ENCODE data around the gene ERC1. TPM values are rescaled to one million over a fixed set of nuclear protein-coding genes. Genes with fewer than 3 reads are reported as not detected.
A peak's percentile ranks its signal among the peaks of the same experiment; 100 is the strongest.

The ERC1 gene
- total RNA-seq, 2 experiments from 2014 or later, result 21.7 to 27.0 TPM

- peak; percentile 37 for TF ChIP-seq CTCF (IDR thresholded peaks at IDR 0.05)
- POLR2A ChIA-PET, result interaction anchor here (0.6 to 1.2 kb wide), 3 partner anchors 10 to 261 kb away, joined by 3 read pairs; no protein-coding TSS in a partner anchor
- intact Hi-C loops (cut with micrococcal nuclease), result loop anchor here (5.0 kb wide), 1 partner anchor 59 kb away; the partner anchor contains the start of gene FBXL14
- H3K4me3 Mint-ChIP-seq, result peak overlapping the region; percentile 62
- peak; percentile 21 for ATAC-seq
- H3K36me3 Mint-ChIP-seq (ENCODE audit: low read depth), result no peaks in the 10 kb centered on the region
- H3K27me3 Mint-ChIP-seq, result peaks cover 69% of the 10 kb centered on the region
- CTCF ChIA-PET, result interaction anchor here (0.7 to 3.1 kb wide), 11 partner anchors 15 to 417 kb away, joined by 3 to 30 read pairs (median 4); no protein-coding TSS in a partner anchor
- no peaks in the 10 kb centered on the region for H3K9me3 Mint-ChIP-seq
- H3K4me1 Mint-ChIP-seq (ENCODE audit: low read depth), result peaks cover 32% of the 10 kb centered on the region
- H3K27ac Mint-ChIP-seq, result no peak overlapping the region
- DNase-seq, result peak; percentile 49
These were observed 542.2 kb downstream of the ERC1 start for GRCh38 chr12:1533205-1533601.

- POLR2A ChIA-PET, result no interaction called here
These were observed 542.7 kb downstream of the ERC1 start for GRCh38 chr12:1533602-1534304.

GRCh38 chr12:1534748-1535147 is 543.7 kb downstream of the ERC1 start:
- ATAC-seq (no peak), DNase-seq (no peak)
- Mint-ChIP-seq H3K4me1 (ENCODE audit: low read depth) (peaks cover 29% of the 10 kb centered on the region), H3K9me3 (no peaks in the 10 kb centered on the region), H3K27ac (no peak overlapping the region), H3K36me3 (ENCODE audit: low read depth) (no peaks in the 10 kb centered on the region), H3K27me3 (peaks cover 69% of the 10 kb centered on the region), H3K4me3 (no peak overlapping the region)
- TF ChIP-seq CTCF (IDR thresholded peaks at IDR 0.05), result no peak
- intact Hi-C loops (cut with micrococcal nuclease), result loop anchor here (5.0 kb wide), 1 partner anchor 58 kb away; the partner anchor contains the start of gene FBXL14
- ChIA-PET POLR2A (no interaction called here), CTCF (interaction anchor here (0.6 to 3.1 kb wide), 3 partner anchors 9 to 417 kb away, joined by 3 to 30 read pairs (median 11); no protein-coding TSS in a partner anchor)

More at GRCh38 chr12:1533602-1534304, 542.7 kb downstream of the ERC1 start:
- Mint-ChIP-seq H3K27me3 (peaks cover 69% of the 10 kb centered on the region), H3K4me1 (ENCODE audit: low read depth) (peaks cover 32% of the 10 kb centered on the region), H3K36me3 (ENCODE audit: low read depth) (no peaks in the 10 kb centered on the region), H3K27ac (no peak overlapping the region), H3K9me3 (no peaks in the 10 kb centered on the region), H3K4me3 (peak overlapping the region; percentile 62)
- ATAC-seq (peak; percentile 84), DNase-seq (peak; percentile 80)
- TF ChIP-seq CTCF (IDR thresholded peaks at IDR 0.05), result peak; percentile 9
- CTCF ChIA-PET, result interaction anchor here (0.6 to 3.1 kb wide), 9 partner anchors 10 to 416 kb away, joined by 3 to 30 read pairs (median 4); no protein-coding TSS in a partner anchor
- intact Hi-C loops (cut with micrococcal nuclease), result loop anchor here (5.0 kb wide), 1 partner anchor 59 kb away; the partner anchor contains the start of gene FBXL14

- ATAC-seq (no peak), DNase-seq (no peak)
- intact Hi-C loops (cut with micrococcal nuclease), result no loop called here
- Mint-ChIP-seq H3K27ac (no peak overlapping the region), H3K4me1 (ENCODE audit: low read depth) (peaks cover 23% of the 10 kb centered on the region), H3K9me3 (no peaks in the 10 kb centered on the region), H3K27me3 (peaks cover 75% of the 10 kb centered on the region), H3K36me3 (ENCODE audit: low read depth) (no peaks in the 10 kb centered on the region), H3K4me3 (no peak overlapping the region)
- POLR2A ChIA-PET, result no interaction called here
- CTCF ChIA-PET, result no interaction called here
- TF ChIP-seq CTCF (IDR thresholded peaks at IDR 0.05), result no peak
These were observed 545.8 kb downstream of the ERC1 start for GRCh38 chr12:1536817-1537216.

DNA sequence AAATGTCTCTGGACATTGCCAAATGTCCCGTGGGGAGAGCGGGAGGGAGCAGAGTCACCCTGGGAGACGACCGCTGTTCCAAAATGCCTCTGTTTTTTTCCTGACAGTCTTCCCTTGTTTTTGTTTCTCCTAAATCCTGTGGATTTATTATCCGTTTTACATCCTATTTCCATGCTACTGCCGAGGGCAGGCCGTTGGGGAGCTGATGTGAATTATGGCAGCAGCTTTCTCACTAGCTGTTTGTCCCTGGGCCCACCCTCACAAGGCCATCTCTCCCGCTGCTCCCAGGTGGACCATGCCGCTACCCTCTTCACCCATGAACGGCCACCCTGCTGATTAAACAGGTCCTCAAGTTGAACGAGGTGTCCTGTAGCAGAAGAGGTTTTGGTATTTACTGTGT is 548.1 kb downstream of the ERC1 start:
- intact Hi-C loops (cut with micrococcal nuclease), result no loop called here
- DNase-seq (no peak), ATAC-seq (no peak)
- H3K4me1 Mint-ChIP-seq (ENCODE audit: low read depth), result peaks cover under 1% of the 10 kb centered on the region
- no peak for TF ChIP-seq CTCF (IDR thresholded peaks at IDR 0.05)
- POLR2A ChIA-PET, result no interaction called here
- peaks cover 67% of the 10 kb centered on the region for H3K27me3 Mint-ChIP-seq
- H3K36me3 Mint-ChIP-seq (ENCODE audit: low read depth), result no peaks in the 10 kb centered on the region
- no peak overlapping the region for H3K27ac Mint-ChIP-seq
- H3K4me3 Mint-ChIP-seq, result no peak overlapping the region
- no peaks in the 10 kb centered on the region for H3K9me3 Mint-ChIP-seq
- CTCF ChIA-PET, result interaction anchor here (0.7 to 1.8 kb wide), 2 partner anchors 22 to 421 kb away, joined by 3 to 6 read pairs; no protein-coding TSS in a partner anchor

All from activated CD8-positive, alpha-beta T cell treated with anti-CD3 and anti-CD28 coated beads for 36 hours (primary cell).